Measurements from ENCODE around the gene CYB5A.

CYB5A gene

DNA sequence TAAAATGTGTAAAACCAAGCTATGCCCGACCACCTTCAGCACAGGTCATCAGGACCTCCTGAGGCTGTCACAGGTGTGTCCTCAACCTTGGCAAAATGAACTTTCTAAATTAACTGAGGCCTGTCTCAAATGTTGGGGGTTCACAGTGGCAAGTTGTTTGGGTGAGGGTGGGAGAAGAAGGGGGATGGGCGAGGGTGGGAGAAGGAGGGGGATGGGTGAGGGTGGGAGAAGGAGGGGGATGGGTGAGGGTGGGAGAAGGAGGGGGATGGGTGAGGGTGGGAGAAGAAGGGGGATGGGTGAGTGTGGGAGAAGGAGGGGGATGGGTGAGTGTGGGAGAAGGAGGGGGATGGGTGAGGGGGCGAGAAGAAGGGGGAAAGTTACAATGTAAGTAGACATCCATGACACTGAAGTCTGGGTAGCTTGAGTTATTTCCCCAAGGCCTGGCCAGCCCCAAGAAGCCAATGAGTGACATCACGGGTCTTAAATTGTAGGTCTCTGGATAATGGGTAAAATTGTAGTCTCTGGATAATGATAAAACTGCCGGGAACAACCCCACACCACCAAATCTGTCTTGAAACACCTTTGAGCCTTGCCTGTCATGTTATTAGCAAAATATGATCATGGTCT, 87.1 kb downstream of the CYB5A start:
- no peak overlapping the region for H3K27ac ChIP-seq
- TF ChIP-seq, protein P1, sequence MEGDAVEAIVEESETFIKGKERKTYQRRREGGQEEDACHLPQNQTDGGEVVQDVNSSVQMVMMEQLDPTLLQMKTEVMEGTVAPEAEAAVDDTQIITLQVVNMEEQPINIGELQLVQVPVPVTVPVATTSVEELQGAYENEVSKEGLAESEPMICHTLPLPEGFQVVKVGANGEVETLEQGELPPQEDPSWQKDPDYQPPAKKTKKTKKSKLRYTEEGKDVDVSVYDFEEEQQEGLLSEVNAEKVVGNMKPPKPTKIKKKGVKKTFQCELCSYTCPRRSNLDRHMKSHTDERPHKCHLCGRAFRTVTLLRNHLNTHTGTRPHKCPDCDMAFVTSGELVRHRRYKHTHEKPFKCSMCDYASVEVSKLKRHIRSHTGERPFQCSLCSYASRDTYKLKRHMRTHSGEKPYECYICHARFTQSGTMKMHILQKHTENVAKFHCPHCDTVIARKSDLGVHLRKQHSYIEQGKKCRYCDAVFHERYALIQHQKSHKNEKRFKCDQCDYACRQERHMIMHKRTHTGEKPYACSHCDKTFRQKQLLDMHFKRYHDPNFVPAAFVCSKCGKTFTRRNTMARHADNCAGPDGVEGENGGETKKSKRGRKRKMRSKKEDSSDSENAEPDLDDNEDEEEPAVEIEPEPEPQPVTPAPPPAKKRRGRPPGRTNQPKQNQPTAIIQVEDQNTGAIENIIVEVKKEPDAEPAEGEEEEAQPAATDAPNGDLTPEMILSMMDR (conservative IDR thresholded peaks at IDR 0.05): no peak
- no peak for TF ChIP-seq ZFX (IDR thresholded peaks at IDR 0.05)

DNA sequence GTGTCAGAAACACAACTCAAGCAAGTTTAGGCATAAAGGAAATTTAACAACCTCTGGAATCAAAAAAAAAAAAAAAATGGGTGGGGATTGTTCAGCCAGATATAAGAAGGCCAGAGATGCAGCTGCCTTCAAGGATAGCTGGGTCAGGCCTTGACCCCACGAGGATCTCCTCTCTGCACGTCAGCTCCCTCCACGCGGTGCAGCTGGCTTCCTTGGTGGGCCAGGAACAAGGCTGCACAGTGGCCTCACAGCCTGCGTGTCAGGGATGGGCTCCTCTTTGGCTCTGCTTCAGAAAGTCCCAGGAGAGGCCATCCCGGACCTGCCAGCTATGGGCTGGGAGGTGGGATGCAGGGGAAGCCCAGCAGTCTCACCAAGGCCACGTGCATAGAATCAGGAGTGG, 88.0 kb downstream of the CYB5A start:
- TF ChIP-seq, protein P1 (conservative IDR thresholded peaks at IDR 0.05): no peak
- peak overlapping the region; percentile 15; the same call in 1 of the 2 replicates for H3K27ac ChIP-seq
